WTC11 (cell line): ENCODE results near the gene NPLOC4. TPM values are rescaled to one million over a fixed set of nuclear protein-coding genes. Genes with fewer than 3 reads are reported as not detected.
A peak's percentile ranks its signal among the peaks of the same experiment; 100 is the strongest.

Source experiments
- ATAC-seq: fragments of 200-7000 bp; cut with Tn5 transposase; 2 replicates; pipeline ENCODE4 v1.10.0; 2021; ENCODE audit warnings: mild to moderate bottlenecking, moderate library complexity
- CTCF ChIA-PET: fragments of 300-600 bp; sonication (Branson Sonifier 250); formaldehyde crosslinking; loops from one replicate; lab custom pipeline; 2021; ENCODE audit warnings: antibody characterized with exemption; lab: Charles Lee
- POLR2A ChIA-PET: fragments of 350-600 bp; sonication (Branson Sonifier 250); formaldehyde crosslinking; loops from one replicate; lab custom pipeline; 2021; ENCODE audit warnings: antibody characterized with exemption; lab: Charles Lee
- DNase-seq: peaks from one replicate; pipeline ENCODE4 v3.0.0; 2021; ENCODE audit warnings: low spot score
- H3K27ac Mint-ChIP-seq: 2 replicates; pipeline ENCODE4 v1.8.0; 2021; ENCODE audit warnings: mixed read lengths
- H3K27me3 Mint-ChIP-seq: 2 replicates; pipeline ENCODE4 v1.8.0; 2021; ENCODE audit warnings: low read depth, mild to moderate bottlenecking, moderate library complexity, mixed read lengths
- H3K36me3 Mint-ChIP-seq: 2 replicates; pipeline ENCODE4 v1.8.0; 2021; ENCODE audit warnings: mixed read lengths
- H3K4me1 Mint-ChIP-seq: 2 replicates; pipeline ENCODE4 v1.8.0; 2022; ENCODE audit warnings: mixed read lengths
- H3K4me3 Mint-ChIP-seq: 2 replicates; pipeline ENCODE4 v1.8.0; 2021; ENCODE audit warnings: mild to moderate bottlenecking, moderate library complexity, mixed read lengths
- H3K9me3 Mint-ChIP-seq: 2 replicates; pipeline ENCODE4 v1.8.0; 2021; ENCODE audit warnings: mixed read lengths
- ATF3 ChIP-seq: sonication (generic); formaldehyde crosslinking; conservative IDR thresholded peaks from 2 replicates; pipeline ENCODE4 v1.8.1; 2022; ENCODE audit warnings: mild to moderate bottlenecking, missing genetic modification reagents
- CREB1 ChIP-seq: sonication (generic); formaldehyde crosslinking; IDR thresholded peaks from 2 replicates; pipeline ENCODE4 v1.8.0; 2023; ENCODE audit warnings: mild to moderate bottlenecking, missing genetic modification reagents
- ERG ChIP-seq: fragments of 250-450 bp; sonication (Bioruptor Pico); IDR thresholded peaks from 2 replicates; pipeline ENCODE4 v1.8.0; 2021; ENCODE audit warnings: mild to moderate bottlenecking
- ETV6 ChIP-seq: sonication (generic); formaldehyde crosslinking; IDR thresholded peaks from 2 replicates; pipeline ENCODE4 v1.8.1; 2022; ENCODE audit warnings: mild to moderate bottlenecking, missing genetic modification reagents
- GRHL2 ChIP-seq: fragments of 250-450 bp; sonication (Bioruptor Pico); IDR thresholded peaks from 2 replicates; pipeline ENCODE4 v1.8.0; 2022; ENCODE audit warnings: mild to moderate bottlenecking, moderate library complexity; ENCODE audit not compliant: insufficient replicate concordance, severe bottlenecking
- HMGA2 ChIP-seq: fragments of 250-450 bp; sonication (Bioruptor Pico); IDR thresholded peaks from 2 replicates; pipeline ENCODE4 v1.4.0; 2021; ENCODE audit warnings: mild to moderate bottlenecking, moderate library complexity
- MAX ChIP-seq: sonication (generic); formaldehyde crosslinking; IDR thresholded peaks from 2 replicates; pipeline ENCODE4 v1.8.0; 2022; ENCODE audit warnings: mild to moderate bottlenecking, missing genetic modification reagents
- MXD4 ChIP-seq: fragments of 250-450 bp; sonication (Bioruptor Pico); IDR thresholded peaks from 2 replicates; pipeline ENCODE4 v1.8.0; 2021; ENCODE audit warnings: mild to moderate bottlenecking, moderate library complexity, borderline replicate concordance
- NFE2L1 ChIP-seq: sonication (generic); formaldehyde crosslinking; IDR thresholded peaks from 2 replicates; pipeline ENCODE4 v1.8.1; 2023; ENCODE audit warnings: missing genetic modification reagents
- RELA ChIP-seq: sonication (generic); formaldehyde crosslinking; IDR thresholded peaks from 2 replicates; pipeline ENCODE4 v1.8.1; 2022; ENCODE audit warnings: missing genetic modification reagents, mild to moderate bottlenecking, borderline replicate concordance
- SMAD4 ChIP-seq: sonication (generic); formaldehyde crosslinking; IDR thresholded peaks from 2 replicates; pipeline ENCODE4 v1.8.0; 2022; ENCODE audit warnings: mild to moderate bottlenecking, missing genetic modification reagents
- TCF7 ChIP-seq: sonication (generic); formaldehyde crosslinking; IDR thresholded peaks from 2 replicates; pipeline ENCODE4 v1.8.0; 2022; ENCODE audit warnings: mild to moderate bottlenecking, low read depth, missing genetic modification reagents, moderate library complexity
- USF1 ChIP-seq: sonication (generic); formaldehyde crosslinking; IDR thresholded peaks from 2 replicates; pipeline ENCODE4 v1.8.0; 2022; ENCODE audit warnings: mild to moderate bottlenecking, missing genetic modification reagents
- ZNF232 ChIP-seq: sonication (generic); formaldehyde crosslinking; IDR thresholded peaks from 2 replicates; pipeline ENCODE4 v1.8.0; 2022; ENCODE audit warnings: mild to moderate bottlenecking, missing genetic modification reagents
- ZNF281 ChIP-seq: sonication (generic); formaldehyde crosslinking; IDR thresholded peaks from 2 replicates; pipeline ENCODE4 v1.8.0; 2023; ENCODE audit warnings: mild to moderate bottlenecking, missing genetic modification reagents
- ZNF423 ChIP-seq: fragments of 250-450 bp; sonication (Bioruptor Pico); IDR thresholded peaks from 2 replicates; pipeline ENCODE4 v2.1.2; 2022; ENCODE audit warnings: mild to moderate bottlenecking, moderate library complexity
- ZNF512 ChIP-seq: sonication (generic); formaldehyde crosslinking; IDR thresholded peaks from 2 replicates; pipeline ENCODE4 v1.8.1; 2022; ENCODE audit warnings: missing genetic modification reagents, borderline replicate concordance
- ZSCAN18 ChIP-seq: fragments of 250-450 bp; sonication (Bioruptor Pico); IDR thresholded peaks from 2 replicates; pipeline ENCODE4 v2.1.2; 2022; ENCODE audit warnings: mild to moderate bottlenecking, moderate library complexity
- total RNA-seq: library from RNA; stranded (reverse); gene quantifications from 3 replicates; pipeline ENCODE4 v1.2.3, GENCODE V29; 2021

The NPLOC4 gene
- total RNA-seq, 1 experiment from 2014 or later: 83.5 TPM

- H3K27ac Mint-ChIP-seq: peak overlapping the region; percentile 28; the same call in 1 of the 2 replicates
- POLR2A ChIA-PET: no interaction called here
- TF ChIP-seq ZNF232 (CRISPR knock-in tag) (no peak), ERG (CRISPR knock-in tag) (no peak), NFE2L1 (CRISPR knock-in tag) (no peak), ATF3 (CRISPR knock-in tag) (no peak), CREB1 (no peak), ZNF512 (no peak)
These were observed 79.4 kb downstream of the NPLOC4 start for GRCh38 chr17:81557276-81558114.

GRCh38 chr17:81556863-81557262 lies 80.0 kb downstream of the NPLOC4 start:
- no peak overlapping the region for H3K4me3 Mint-ChIP-seq
- no peak overlapping the region for H3K27ac Mint-ChIP-seq
- ChIA-PET POLR2A (no interaction called here), CTCF (no interaction called here)
- TF ChIP-seq RELA (CRISPR knock-in tag): no peak
- TF ChIP-seq TCF7: no peak
- no peak for TF ChIP-seq ATF3 (CRISPR knock-in tag)
- no peak for TF ChIP-seq ETV6 (CRISPR knock-in tag)
- TF ChIP-seq SMAD4 (CRISPR knock-in tag): no peak
- TF ChIP-seq MXD4: no peak
- no peak for TF ChIP-seq ZNF281 (CRISPR knock-in tag)
- no peak for TF ChIP-seq MAX (CRISPR knock-in tag)
- no peak for TF ChIP-seq USF1 (CRISPR knock-in tag)
- TF ChIP-seq GRHL2 (CRISPR knock-in tag): no peak
- TF ChIP-seq HMGA2: no peak
- TF ChIP-seq ZNF423 (CRISPR knock-in tag): no peak
- no peak for TF ChIP-seq ZSCAN18
- ATAC-seq (no peak), DNase-seq (no peak)
- no peaks in the 10 kb centered on the region for H3K9me3 Mint-ChIP-seq
- H3K36me3 Mint-ChIP-seq: peaks cover 14% of the 10 kb centered on the region
- no peaks in the 10 kb centered on the region for H3K27me3 Mint-ChIP-seq
- H3K4me1 Mint-ChIP-seq: peaks cover 13% of the 10 kb centered on the region

More at GRCh38 chr17:81557276-81558114, 79.4 kb downstream of the NPLOC4 start:
- Mint-ChIP-seq H3K4me1 (peaks cover 13% of the 10 kb centered on the region), H3K36me3 (peaks cover 16% of the 10 kb centered on the region), H3K9me3 (no peaks in the 10 kb centered on the region), H3K27me3 (no peaks in the 10 kb centered on the region), H3K4me3 (no peak overlapping the region)
- CTCF ChIA-PET: no interaction called here
- DNase-seq (no peak), ATAC-seq (no peak)
